ES-I3 (cell line): Measurements from ENCODE around the gene HNRNPR.
"Not testable (repeated sequence)": the region's sequence is repeated elsewhere in the genome, so short reads cannot be mapped to it uniquely, and the experiment has no call there.

Source experiments
- H3K36me3 ChIP-seq: 2 replicates; pipeline ENCODE4 v1.6.1; 2013; ENCODE audit warnings: mild to moderate bottlenecking, low read length, control low read depth, moderate library complexity; ENCODE audit not compliant: insufficient read depth
- H3K4me1 ChIP-seq: 2 replicates; pipeline ENCODE4 v1.6.1; 2013; ENCODE audit warnings: mild to moderate bottlenecking, control low read depth, low read length; ENCODE audit not compliant: insufficient read depth
- H3K9ac ChIP-seq: 2 replicates; pipeline ENCODE4 v1.6.1; 2013; ENCODE audit warnings: low read depth, mild to moderate bottlenecking, low read length, moderate library complexity
- H3K9me3 ChIP-seq: 2 replicates; pipeline ENCODE4 v1.6.1; 2013; ENCODE audit warnings: mild to moderate bottlenecking, low read length, moderate library complexity; ENCODE audit not compliant: control insufficient read depth, insufficient read depth

The HNRNPR gene

DNA sequence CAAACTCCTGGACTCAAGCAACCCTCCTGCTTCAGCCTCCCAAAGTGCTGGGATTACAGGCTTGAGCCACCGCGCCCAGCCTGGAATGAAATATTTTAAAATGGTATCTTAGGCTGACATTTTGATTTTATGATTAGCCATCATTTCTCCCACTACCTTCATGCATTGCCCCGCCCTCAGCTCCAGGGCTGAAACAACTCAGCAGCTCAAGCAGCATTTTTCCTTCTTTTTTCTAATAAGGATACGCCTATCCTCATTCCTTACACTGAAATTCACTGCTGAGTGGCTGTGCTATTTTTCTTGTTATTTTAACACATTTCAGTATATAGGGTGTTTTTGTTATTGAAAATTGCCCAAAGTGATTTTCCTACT is 70.0 kb downstream of the HNRNPR start:
- Histone ChIP-seq H3K9ac (no peak overlapping the region), H3K9me3 (no peaks in the 10 kb centered on the region), H3K4me1 (no peaks in the 10 kb centered on the region), H3K36me3 (no peaks in the 10 kb centered on the region)

DNA sequence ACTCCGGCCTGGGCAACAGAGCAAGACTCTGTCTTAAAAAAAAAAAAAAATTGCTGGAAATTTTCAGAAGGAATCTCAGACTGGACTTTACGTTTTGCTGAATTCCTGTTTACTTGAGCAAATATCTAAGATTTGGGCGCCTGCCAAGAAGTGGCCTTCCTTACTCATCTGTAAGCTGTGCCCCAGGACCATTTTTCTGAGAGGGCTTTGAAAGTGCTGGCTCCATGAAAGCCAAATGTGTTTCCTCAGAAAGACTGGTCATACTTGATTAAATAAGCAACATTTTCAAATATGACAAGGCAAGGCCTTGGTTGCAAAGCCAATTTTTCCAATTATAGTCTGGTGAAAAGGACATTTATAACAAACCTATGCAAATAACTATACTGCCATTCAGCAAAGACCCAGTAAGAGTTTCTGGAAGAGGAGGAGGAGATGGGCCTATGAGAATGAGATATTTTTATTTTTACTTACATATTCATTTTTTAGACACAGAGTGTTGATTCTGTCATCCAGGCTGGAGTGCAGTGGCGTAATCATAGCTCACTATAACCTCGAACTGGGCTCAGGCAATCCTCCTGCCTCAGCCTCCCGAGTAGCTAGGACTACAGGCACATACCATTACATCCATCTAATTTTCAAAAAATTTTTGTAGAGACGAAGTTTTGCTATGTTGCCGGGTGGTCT is 70.5 kb downstream of the HNRNPR start:
- no peaks in the 10 kb centered on the region for H3K9me3 ChIP-seq
- H3K36me3 ChIP-seq: no peaks in the 10 kb centered on the region
- H3K4me1 ChIP-seq: no peaks in the 10 kb centered on the region
- H3K9ac ChIP-seq: no peak overlapping the region

DNA sequence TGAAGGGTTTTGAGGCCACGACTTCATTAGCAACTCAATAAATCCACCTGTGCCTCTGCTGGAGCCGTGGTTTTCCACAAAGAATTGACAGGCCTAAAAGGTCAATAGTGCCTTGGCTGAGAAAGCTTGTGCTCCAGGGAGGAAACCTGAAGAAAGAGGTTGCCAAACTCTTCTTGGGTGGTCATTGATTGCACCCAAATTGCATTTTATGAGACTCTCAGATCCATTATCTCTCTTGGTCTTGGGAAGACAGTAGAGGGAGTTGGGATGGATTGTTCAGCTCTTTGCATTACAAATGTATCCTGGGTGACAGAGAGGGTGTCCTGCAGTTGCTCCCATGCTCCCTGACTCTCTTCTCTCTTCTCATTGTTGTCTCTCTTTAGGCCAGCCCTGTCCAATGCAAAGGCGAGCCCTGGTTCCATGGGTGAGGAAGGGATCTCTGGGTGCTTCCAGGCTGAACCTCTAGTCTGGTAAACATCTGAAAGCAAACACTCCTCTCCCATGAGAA is 80.7 kb downstream of the HNRNPR start:
- no peak overlapping the region for H3K9ac ChIP-seq

DNA sequence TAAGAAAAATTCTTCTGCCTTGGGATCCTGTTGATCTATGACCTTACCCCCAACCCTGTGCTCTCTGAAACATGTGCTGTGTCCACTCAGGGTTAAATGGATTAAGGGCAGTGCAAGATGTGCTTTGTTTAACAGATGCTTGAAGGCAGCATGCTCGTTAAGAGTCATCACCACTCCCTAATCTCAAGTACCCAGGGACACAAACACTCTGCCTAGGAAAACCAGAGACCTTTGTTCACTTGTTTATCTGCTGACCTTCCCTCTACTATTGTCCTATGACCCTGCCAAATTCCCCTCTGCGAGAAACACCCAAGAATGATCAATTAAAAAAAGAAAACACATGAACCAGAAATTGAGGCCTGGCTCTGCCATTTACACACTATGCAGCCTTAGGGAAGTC is 86.0 kb downstream of the HNRNPR start:
- H3K9me3 ChIP-seq, H3K36me3 ChIP-seq, H3K9ac ChIP-seq, H3K4me1 ChIP-seq: not testable (repeated sequence)

More for the DNA sequence above, 80.7 kb downstream of the HNRNPR start:
- Histone ChIP-seq H3K9me3 (no peaks in the 10 kb centered on the region), H3K4me1 (peaks cover 14% of the 10 kb centered on the region), H3K36me3 (no peaks in the 10 kb centered on the region)

DNA sequence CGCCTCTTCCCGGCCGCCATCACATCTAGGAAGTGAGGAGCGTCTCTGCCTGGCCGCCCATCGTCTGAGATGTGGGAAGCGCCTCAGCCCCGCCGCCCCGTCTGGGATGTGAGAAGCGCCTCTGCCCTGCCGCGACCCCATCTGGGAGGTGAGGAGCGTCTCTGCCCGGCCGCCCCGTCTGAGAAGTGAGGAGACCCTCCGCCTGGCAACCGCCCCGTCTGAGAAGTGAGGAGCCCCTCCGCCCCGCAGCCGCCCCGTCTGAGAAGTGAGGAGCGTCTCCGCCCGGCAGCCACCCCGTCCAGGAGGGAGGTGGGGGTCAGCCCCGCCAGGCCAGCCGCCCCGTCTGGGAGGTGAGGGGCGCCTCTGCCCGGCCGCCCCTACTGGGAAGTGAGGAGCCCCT is 86.7 kb downstream of the HNRNPR start:
- H3K9ac ChIP-seq, H3K9me3 ChIP-seq: not testable (repeated sequence)

More for the DNA sequence above, 86.7 kb downstream of the HNRNPR start:
- not testable (repeated sequence) for H3K4me1 ChIP-seq, H3K36me3 ChIP-seq
